ENCODE measurements around the gene SEPTIN7.
A peak's percentile ranks its signal among the peaks of the same experiment; 100 is the strongest.

DNA sequence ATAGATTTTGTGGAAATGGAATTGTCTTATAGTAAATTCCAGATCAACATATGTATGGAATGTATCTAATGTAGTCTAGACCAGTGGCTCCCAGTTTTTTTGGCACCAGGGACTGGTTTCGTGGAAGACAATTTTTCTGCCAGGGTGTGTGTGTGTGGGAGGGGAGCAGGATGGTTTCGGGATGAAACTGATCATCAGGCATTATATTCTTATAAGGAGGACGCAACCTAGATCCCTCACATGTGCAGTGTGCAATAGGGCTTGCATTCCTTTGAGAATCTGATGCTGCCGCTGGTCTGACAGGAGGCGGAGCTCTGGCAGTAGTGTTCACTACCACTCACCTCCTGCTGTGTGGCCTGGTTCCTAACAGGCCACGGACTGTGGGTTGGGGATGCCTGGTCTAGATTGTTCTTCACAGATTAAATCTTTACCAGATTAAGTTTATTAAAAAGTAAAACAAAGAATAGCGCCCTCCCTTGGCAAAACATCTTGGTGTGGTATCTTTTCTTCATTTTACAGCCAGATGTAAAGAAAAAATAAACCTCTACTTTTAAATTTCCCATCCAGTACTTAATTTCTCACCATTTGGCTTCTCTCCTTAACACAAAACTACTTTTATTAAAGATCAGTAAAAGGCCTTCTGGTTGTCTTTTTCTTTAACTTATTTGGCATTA is 48.4 kb downstream of the SEPTIN7 start:
- TF ChIP-seq POLR2A (IDR thresholded peaks at IDR 0.05; ENCODE audit: borderline replicate concordance, extremely low read depth, insufficient read depth, insufficient read length) (no peak), YY1 (IDR thresholded peaks at IDR 0.05; ENCODE audit: extremely low read depth, insufficient replicate concordance, low read depth, low read length) (no peak), EZH2phosphoT487 (IDR thresholded peaks at IDR 0.05; ENCODE audit: borderline replicate concordance) (no peak), POLR2AphosphoS5 (IDR thresholded peaks at IDR 0.05; ENCODE audit: low read depth, low read length) (no peak), TCF7L2 (IDR thresholded peaks at IDR 0.05; ENCODE audit: borderline replicate concordance, extremely low read depth, insufficient read depth, insufficient read length) (no peak), ZFX (IDR thresholded peaks at IDR 0.05) (no peak), RAD21 (IDR thresholded peaks at IDR 0.05; ENCODE audit: low read depth) (no peak), JUND (IDR thresholded peaks at IDR 0.05) (no peak), SP1 (IDR thresholded peaks at IDR 0.05; ENCODE audit: low read depth) (no peak)
- TF ChIP-seq, protein P1, sequence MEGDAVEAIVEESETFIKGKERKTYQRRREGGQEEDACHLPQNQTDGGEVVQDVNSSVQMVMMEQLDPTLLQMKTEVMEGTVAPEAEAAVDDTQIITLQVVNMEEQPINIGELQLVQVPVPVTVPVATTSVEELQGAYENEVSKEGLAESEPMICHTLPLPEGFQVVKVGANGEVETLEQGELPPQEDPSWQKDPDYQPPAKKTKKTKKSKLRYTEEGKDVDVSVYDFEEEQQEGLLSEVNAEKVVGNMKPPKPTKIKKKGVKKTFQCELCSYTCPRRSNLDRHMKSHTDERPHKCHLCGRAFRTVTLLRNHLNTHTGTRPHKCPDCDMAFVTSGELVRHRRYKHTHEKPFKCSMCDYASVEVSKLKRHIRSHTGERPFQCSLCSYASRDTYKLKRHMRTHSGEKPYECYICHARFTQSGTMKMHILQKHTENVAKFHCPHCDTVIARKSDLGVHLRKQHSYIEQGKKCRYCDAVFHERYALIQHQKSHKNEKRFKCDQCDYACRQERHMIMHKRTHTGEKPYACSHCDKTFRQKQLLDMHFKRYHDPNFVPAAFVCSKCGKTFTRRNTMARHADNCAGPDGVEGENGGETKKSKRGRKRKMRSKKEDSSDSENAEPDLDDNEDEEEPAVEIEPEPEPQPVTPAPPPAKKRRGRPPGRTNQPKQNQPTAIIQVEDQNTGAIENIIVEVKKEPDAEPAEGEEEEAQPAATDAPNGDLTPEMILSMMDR (IDR thresholded peaks at IDR 0.05 in 2 of 3, conservative IDR thresholded peaks at IDR 0.05 in 1 of 3; ENCODE audit: borderline replicate concordance in 1 of 3, insufficient read depth in 1 of 3, low read depth in 2 of 3, low read length in 2 of 3) = peak in 1 of 3 experiments; percentile 38; a peak in 2 of 6 replicates
- TF ChIP-seq, protein P2, sequence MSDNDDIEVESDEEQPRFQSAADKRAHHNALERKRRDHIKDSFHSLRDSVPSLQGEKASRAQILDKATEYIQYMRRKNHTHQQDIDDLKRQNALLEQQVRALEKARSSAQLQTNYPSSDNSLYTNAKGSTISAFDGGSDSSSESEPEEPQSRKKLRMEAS (IDR thresholded peaks at IDR 0.05) = no peak
- TF ChIP-seq, protein P3, sequence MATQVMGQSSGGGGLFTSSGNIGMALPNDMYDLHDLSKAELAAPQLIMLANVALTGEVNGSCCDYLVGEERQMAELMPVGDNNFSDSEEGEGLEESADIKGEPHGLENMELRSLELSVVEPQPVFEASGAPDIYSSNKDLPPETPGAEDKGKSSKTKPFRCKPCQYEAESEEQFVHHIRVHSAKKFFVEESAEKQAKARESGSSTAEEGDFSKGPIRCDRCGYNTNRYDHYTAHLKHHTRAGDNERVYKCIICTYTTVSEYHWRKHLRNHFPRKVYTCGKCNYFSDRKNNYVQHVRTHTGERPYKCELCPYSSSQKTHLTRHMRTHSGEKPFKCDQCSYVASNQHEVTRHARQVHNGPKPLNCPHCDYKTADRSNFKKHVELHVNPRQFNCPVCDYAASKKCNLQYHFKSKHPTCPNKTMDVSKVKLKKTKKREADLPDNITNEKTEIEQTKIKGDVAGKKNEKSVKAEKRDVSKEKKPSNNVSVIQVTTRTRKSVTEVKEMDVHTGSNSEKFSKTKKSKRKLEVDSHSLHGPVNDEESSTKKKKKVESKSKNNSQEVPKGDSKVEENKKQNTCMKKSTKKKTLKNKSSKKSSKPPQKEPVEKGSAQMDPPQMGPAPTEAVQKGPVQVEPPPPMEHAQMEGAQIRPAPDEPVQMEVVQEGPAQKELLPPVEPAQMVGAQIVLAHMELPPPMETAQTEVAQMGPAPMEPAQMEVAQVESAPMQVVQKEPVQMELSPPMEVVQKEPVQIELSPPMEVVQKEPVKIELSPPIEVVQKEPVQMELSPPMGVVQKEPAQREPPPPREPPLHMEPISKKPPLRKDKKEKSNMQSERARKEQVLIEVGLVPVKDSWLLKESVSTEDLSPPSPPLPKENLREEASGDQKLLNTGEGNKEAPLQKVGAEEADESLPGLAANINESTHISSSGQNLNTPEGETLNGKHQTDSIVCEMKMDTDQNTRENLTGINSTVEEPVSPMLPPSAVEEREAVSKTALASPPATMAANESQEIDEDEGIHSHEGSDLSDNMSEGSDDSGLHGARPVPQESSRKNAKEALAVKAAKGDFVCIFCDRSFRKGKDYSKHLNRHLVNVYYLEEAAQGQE (IDR thresholded peaks at IDR 0.05; ENCODE audit: low read depth) = no peak

Measured in HCT116 (cell line).